NCI-H82 (cell line): ENCODE results near the gene B4GALT1.
"Not testable (repeated sequence)": the region's sequence is repeated elsewhere in the genome, so short reads cannot be mapped to it uniquely, and the experiment has no call there.

Source experiments
- DNase-seq: peaks from one replicate; lab custom pipeline; 2025; lab: John Stamatoyannopoulos, UW

The B4GALT1 gene

DNA sequence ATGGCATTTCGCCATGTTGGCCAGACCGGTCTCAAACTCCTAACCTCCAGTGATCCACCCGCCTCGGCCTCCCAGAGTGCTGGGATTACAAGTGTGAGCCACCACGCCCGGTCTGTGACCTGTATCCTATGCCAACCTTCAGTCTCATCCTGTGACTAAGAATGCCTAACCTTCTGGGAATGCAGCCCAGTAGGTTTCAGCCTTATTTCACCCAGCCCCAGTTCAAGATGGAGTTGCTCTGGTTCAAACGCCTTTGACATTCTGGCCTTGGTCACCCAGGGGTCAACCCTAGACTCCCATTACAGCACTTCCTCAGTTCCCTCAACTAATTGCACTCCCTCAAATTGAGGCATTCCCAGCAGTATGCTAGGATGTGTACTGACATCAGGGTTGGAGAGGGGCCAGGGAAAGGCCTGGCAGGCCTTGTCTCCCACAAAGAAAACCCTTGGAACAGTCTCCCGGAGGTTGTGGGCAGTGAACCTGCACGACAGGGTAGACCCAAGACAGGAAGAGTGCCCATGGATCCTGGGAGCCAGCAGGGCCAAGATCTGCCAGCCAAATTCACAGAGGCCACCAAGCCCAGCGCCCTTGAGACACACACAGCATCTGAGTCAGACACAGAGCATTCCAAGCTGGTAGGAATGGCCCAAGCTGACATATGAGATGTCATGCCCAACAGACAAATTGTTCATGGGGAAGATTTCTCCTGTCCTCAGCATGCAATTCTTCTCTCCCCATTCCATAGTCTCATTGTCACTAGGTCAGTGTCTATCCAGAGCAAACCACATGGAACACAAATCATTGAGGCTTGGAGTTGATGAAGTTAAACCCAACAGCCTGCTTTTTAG, 65.8 kb downstream of the B4GALT1 start:
- DNase-seq = no peak

DNA sequence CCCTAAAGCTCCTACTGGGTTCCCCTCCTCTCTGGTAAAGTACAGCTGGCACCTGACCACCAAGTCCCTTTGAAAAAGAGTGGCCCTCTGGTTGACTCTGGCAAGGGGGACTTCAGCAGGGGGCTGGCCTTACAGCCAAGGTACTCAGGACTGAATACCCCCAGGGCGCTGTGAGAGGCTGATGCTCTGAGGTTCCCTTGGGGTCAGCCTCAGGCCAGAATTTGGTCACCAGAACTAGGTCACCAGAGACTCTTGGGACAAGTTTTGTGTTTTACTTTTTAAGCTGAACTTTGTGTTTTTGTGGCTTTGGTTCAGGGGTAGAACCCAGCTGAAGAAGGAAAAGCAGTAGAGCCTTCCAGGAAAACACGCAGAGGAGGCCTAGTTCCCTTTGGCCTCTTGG, 67.4 kb downstream of the B4GALT1 start:
- DNase-seq = no peak

- no peak for DNase-seq
These were observed 69.9 kb downstream of the B4GALT1 start for GRCh38 chr9:33097192-33097591.

DNA sequence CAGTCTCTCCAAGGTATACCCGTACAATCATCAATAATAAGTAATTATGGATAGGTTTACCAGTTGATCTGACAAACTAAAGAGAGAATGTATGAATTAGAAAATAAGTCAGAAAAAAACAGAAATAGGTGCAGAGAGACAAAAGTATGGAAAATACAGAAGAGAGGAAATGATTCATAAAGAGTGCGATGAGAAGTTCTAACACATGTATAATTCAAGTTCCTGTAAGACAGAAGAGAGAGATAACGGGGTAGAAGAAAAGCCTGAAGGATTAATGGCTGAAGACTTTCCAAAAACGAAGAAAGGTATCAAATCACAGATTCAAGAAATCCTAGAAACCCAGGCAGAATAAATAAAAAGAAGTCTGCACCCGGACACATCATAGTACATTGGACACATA, 74.5 kb downstream of the B4GALT1 start:
- DNase-seq = no peak

DNA sequence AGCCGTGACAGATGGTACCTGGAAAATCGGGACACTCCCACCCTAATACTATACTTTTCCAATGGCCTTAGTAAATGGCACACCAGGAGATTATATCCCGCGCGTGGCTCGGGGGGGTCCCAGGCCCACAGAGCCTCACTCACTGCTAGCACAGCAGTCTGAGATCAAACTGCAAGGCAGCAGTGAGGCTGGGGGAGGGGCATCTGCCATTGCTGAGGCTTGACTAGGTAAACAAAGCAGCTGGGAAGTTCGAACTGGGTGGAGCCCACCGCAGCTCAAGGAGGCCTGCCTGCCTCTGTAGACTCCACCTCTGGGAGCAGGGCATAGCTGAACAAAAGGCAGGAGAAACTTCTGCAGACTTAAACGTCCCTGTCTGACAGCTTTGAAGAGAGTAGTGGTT, 81.5 kb downstream of the B4GALT1 start:
- not testable (repeated sequence) for DNase-seq

- no peak for DNase-seq
These were observed 84.4 kb downstream of the B4GALT1 start for GRCh38 chr9:33082538-33083326.

GRCh38 chr9:33082128-33082527, 85.0 kb downstream of the B4GALT1 start:
- no peak for DNase-seq

DNA sequence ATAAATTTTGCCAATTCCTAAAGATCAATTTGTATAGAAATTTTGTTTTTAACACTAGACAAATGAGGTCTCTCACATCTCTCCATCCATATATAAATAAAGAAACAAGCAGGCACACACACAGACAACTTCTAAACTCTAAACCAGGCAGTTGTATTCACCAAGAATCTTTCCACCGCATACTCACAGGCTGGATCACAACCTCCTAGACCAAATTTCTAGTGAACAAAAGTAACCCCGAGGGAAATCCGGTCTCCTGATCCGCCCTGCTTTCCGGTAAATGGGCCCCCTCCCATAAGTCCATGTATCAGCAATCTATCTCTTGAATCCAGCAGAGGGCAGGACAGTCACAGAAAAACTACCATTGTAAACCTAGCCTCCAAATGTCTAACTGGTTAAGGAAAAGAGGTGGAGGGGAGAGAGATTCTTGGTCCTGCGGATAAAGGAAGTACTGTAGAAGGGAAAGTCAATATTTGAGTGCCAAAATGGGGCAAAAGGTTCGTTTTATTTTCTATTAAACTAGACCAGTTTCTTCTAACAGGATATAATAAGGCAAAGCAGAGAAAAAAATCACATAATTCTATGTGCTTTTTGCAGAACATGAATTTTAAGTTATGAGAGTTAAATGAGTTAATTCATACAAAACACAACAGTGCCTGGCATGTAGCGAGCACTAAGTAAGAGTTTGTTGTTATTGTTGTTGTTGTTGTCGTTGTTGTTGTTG, 85.8 kb downstream of the B4GALT1 start:
- DNase-seq = peak; percentile 89

DNA sequence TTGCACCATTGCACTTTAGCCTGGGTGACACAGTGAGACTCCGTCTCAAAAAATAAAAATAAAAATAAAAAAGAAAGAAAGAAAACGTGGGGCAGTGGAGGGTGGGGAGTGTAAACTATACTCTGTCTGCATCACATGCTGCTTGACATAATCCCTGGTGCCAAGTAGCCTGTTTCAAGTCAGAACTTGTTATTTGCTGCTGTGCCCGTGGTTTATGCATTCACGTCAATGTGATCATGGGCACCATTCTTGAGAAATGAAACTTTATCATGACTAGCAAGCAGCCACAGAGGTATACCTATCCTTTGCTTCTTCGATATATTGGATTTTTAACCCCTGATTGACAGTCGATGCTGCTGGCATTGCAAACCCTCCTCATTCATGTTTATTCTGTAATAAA, 86.6 kb downstream of the B4GALT1 start:
- no peak for DNase-seq

GRCh38 chr9:33076046-33077004, 90.8 kb downstream of the B4GALT1 start, which contains the start of gene SMU1:
TSS of gene SMU1 (minus strand) at chr9:33076674. CDS start at chr9:33076608, 66 bp downstream.
- peak; percentile 98 for DNase-seq

GRCh38 chr9:33068991-33069390, 98.1 kb downstream of the B4GALT1 start:
- no peak for DNase-seq

GRCh38 chr9:33065157-33066076, 101.7 kb downstream of the B4GALT1 start:
- DNase-seq = no peak
